Measurements from ENCODE around the gene COLEC12. TPM values are rescaled to one million over a fixed set of nuclear protein-coding genes. Genes with fewer than 3 reads are reported as not detected.

Gene COLEC12
- total RNA-seq, 3 donors from 2014 or later, result 11.7 to 57.3 (median 14.7) TPM

DNA sequence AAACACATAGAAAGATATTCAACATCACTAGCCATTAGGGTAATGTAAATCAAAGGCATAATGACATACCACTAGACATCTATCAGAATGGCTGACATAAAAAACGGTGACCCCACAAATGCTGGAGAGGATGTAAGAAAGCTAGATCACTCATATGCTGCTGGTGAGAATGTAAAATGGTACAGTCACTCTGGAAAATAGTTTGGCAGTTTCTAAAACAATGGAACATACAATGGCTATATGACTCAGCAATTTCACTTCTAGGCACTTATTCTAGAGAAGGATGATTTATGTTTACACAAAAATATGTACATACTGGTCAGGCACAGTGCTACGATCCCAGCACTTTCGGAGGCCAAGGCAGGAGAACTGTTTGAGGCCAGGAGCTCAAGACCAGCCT is 87.3 kb downstream of the COLEC12 start:
- TF ChIP-seq, protein P1, sequence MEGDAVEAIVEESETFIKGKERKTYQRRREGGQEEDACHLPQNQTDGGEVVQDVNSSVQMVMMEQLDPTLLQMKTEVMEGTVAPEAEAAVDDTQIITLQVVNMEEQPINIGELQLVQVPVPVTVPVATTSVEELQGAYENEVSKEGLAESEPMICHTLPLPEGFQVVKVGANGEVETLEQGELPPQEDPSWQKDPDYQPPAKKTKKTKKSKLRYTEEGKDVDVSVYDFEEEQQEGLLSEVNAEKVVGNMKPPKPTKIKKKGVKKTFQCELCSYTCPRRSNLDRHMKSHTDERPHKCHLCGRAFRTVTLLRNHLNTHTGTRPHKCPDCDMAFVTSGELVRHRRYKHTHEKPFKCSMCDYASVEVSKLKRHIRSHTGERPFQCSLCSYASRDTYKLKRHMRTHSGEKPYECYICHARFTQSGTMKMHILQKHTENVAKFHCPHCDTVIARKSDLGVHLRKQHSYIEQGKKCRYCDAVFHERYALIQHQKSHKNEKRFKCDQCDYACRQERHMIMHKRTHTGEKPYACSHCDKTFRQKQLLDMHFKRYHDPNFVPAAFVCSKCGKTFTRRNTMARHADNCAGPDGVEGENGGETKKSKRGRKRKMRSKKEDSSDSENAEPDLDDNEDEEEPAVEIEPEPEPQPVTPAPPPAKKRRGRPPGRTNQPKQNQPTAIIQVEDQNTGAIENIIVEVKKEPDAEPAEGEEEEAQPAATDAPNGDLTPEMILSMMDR (IDR thresholded peaks at IDR 0.05), result no peak
- no peak for DNase-seq (ENCODE audit: low spot score in 2 of 2)

DNA sequence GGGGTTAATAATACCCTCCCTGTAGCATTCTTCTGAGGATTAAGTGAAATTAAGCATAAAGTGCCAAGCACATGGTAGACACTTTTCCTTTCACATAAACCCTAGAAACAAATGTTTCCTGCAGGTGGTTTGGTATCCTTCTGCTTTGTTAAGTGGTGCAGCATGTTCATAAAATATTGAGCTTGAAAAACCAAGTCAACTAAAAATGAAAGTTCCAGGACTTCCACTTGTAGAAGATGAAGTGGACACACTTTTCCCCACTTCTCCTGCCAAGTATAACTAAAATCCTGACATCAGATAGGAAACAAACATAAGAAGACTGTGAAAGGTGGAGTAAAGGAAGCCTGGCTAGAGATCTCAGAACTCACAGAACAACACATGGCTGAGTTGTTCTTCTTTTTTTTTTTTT is 90.5 kb downstream of the COLEC12 start:
- no peaks in the 10 kb centered on the region for H3K9me3 ChIP-seq
- intact Hi-C loops (cut with DNase I; ENCODE audit: low total_unique reads), result no loop called here

More for the DNA sequence above, 87.3 kb downstream of the COLEC12 start:
- H3K36me3 ChIP-seq, result no peaks in the 10 kb centered on the region
- no peaks in the 10 kb centered on the region for H3K4me1 ChIP-seq
- H3K4me3 ChIP-seq, result no peak overlapping the region
- H3K27ac ChIP-seq, result no peak overlapping the region
- intact Hi-C loops (cut with DNase I; ENCODE audit: low total_unique reads), result loop anchor here (2.0 kb wide), 1 partner anchor 34 kb away; no protein-coding TSS in a partner anchor
- no peaks in the 10 kb centered on the region for H3K9me3 ChIP-seq
- H3K27me3 ChIP-seq, result no peaks in the 10 kb centered on the region

DNA sequence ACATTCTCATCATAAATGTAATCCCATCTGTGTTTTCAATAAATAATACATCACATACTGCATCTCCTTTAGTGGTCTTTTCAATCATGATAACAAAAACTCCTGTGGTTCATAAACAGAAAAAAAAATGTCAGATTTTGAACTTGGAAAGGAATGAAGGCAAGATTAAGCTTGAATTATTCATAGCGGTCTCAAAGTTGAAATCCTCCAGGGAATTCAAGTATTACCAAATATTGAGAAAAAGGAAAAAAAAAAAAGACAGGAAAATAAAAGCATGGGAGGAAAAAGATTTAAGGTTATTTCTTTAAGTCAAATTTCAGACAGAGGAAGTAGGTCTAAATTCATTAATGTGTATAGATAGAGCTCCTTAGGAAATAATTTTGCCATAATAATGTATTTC is 92.1 kb downstream of the COLEC12 start:
- TF ChIP-seq, protein P1 (IDR thresholded peaks at IDR 0.05), result no peak
- TF ChIP-seq POLR2A (IDR thresholded peaks at IDR 0.05) (no peak), POLR2AphosphoS5 (IDR thresholded peaks at IDR 0.05) (no peak)
- Histone ChIP-seq H3K36me3 (no peaks in the 10 kb centered on the region), H3K4me3 (no peak overlapping the region), H3K4me1 (no peaks in the 10 kb centered on the region), H3K9me3 (no peaks in the 10 kb centered on the region), H3K27me3 (no peaks in the 10 kb centered on the region), H3K27ac (no peak overlapping the region)
- DNase-seq (ENCODE audit: low spot score in 2 of 2), result no peak
- intact Hi-C loops (cut with DNase I; ENCODE audit: low total_unique reads), result no loop called here

More for the DNA sequence above, 90.5 kb downstream of the COLEC12 start:
- Histone ChIP-seq H3K27me3 (no peaks in the 10 kb centered on the region), H3K27ac (no peak overlapping the region), H3K36me3 (no peaks in the 10 kb centered on the region), H3K4me3 (no peak overlapping the region), H3K4me1 (no peaks in the 10 kb centered on the region)
- DNase-seq (ENCODE audit: low spot score in 2 of 2), result no peak
- no peak for TF ChIP-seq POLR2AphosphoS5 (IDR thresholded peaks at IDR 0.05)
- no peak for TF ChIP-seq POLR2A (IDR thresholded peaks at IDR 0.05)
- TF ChIP-seq, protein P1 (IDR thresholded peaks at IDR 0.05), result no peak

DNA sequence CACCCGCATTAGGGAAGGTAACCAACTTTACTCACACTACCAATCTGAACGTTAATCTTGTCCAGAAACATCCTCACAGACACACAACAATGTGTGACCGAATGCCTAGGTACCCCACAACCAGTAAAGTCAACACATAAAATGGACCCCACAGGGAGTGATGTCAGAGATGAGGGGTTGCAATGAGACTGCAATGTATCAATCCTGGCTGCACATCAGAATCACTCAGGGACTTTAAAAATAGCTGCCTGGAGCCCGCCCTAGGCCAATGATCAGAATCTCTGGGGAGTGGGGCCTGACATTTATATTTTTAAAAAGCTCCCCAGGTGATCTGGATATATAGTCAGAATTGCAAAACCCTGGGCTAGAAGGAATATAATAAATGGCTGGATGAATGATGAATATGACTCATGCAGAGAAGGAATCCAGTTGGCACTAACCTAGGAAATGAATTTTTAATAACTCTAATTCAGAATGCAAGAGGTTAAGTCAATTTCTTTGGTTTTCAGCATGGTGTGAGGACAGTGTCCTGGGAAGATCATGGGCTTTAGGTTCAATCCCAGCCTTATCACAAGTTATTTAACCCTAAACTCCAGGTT is 92.8 kb downstream of the COLEC12 start:
- Histone ChIP-seq H3K36me3 (no peaks in the 10 kb centered on the region), H3K27ac (no peak overlapping the region), H3K9me3 (no peaks in the 10 kb centered on the region), H3K27me3 (no peaks in the 10 kb centered on the region), H3K4me1 (no peaks in the 10 kb centered on the region), H3K4me3 (no peak overlapping the region)
- intact Hi-C loops (cut with DNase I; ENCODE audit: low total_unique reads), result no loop called here
- TF ChIP-seq POLR2AphosphoS5 (IDR thresholded peaks at IDR 0.05), result no peak
- no peak for TF ChIP-seq POLR2A (IDR thresholded peaks at IDR 0.05)
- TF ChIP-seq, protein P1 (IDR thresholded peaks at IDR 0.05), result no peak
- DNase-seq (ENCODE audit: low spot score in 2 of 2), result no peak

DNA sequence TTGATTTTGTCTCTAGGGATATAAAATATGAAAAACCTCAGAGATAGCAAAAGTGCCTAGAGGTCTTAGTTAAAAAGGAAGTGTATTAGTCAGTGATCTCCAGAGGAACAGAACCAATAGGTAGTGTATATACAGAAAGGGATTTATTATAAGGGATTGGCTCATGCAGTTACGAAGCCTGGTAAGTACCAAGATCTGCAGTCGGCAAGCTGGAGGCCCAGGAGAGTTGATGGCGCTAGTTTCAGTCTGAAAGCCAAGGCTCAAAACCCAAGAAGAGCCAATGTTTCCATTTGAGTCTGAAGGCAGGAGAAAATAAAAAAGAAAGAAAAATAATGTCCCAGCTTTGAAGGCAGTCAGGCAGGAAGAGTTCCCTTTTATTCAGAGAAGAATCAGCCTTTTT is 93.3 kb downstream of the COLEC12 start:
- Histone ChIP-seq H3K4me3 (no peak overlapping the region), H3K27me3 (no peaks in the 10 kb centered on the region), H3K9me3 (no peaks in the 10 kb centered on the region), H3K27ac (no peak overlapping the region), H3K36me3 (no peaks in the 10 kb centered on the region), H3K4me1 (no peaks in the 10 kb centered on the region)
- TF ChIP-seq, protein P1 (IDR thresholded peaks at IDR 0.05), result no peak
- TF ChIP-seq POLR2AphosphoS5 (IDR thresholded peaks at IDR 0.05) (no peak), POLR2A (IDR thresholded peaks at IDR 0.05) (no peak)
- DNase-seq (ENCODE audit: low spot score in 2 of 2), result no peak
- intact Hi-C loops (cut with DNase I; ENCODE audit: low total_unique reads), result no loop called here
